GM12873 (cell line): Measurements from ENCODE around the gene EPGN.

ENCODE experiments used
- TF ChIP-seq, protein P1 (sequence below): IDR thresholded peaks from 2 replicates; pipeline ENCODE4 v1.5.1; 2012; ENCODE audit warnings: low read depth, mild to moderate bottlenecking, moderate library complexity, low read length, control low read depth; ENCODE audit not compliant: insufficient read depth; ENCODE audit errors: missing control alignments

EPGN gene

DNA sequence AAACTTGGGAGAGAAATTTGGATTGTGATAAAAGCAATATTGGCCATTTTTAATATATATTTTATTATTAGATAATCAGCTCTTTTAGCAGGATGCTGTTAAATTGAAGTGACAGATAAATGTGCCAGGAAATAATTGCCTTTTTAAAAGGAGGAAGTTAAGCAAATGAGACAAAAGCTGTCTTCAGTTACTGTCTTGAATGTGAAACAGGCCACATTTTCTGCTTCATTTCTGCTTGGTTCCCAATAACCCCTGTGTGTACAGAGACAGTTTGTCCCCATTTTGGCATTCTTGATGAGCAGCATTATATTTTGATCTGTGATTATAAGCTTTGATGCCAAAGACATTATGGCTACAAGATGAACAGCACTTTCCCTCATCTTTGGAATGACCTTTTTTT is 953 bp downstream of the EPGN start:
- TF ChIP-seq, protein P1, sequence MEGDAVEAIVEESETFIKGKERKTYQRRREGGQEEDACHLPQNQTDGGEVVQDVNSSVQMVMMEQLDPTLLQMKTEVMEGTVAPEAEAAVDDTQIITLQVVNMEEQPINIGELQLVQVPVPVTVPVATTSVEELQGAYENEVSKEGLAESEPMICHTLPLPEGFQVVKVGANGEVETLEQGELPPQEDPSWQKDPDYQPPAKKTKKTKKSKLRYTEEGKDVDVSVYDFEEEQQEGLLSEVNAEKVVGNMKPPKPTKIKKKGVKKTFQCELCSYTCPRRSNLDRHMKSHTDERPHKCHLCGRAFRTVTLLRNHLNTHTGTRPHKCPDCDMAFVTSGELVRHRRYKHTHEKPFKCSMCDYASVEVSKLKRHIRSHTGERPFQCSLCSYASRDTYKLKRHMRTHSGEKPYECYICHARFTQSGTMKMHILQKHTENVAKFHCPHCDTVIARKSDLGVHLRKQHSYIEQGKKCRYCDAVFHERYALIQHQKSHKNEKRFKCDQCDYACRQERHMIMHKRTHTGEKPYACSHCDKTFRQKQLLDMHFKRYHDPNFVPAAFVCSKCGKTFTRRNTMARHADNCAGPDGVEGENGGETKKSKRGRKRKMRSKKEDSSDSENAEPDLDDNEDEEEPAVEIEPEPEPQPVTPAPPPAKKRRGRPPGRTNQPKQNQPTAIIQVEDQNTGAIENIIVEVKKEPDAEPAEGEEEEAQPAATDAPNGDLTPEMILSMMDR, result no peak

DNA sequence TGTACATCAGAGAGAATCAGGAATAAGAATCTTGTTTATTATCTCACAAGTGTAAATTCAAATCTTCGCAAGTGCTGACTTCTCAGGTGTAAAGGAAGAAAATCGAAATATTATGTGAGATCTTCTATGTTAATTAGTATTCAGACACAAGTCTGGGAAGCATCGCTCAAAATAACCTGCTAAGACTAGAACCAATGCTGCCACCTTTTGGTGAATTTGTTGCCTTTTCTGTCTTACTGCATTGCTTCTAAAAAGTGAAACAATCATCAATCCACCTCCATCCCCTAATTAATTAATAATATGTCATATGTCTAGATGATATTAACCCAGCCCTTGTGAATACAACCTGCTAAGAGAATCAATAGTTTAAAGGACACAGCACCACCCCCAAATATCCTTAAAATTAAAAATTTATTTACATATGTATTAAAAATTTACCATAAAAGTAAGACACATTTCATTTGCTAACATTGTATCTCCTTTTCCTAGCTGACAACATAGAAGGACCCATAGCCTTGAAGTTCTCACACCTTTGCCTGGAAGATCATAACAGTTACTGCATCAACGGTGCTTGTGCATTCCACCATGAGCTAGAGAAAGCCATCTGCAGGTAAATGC is 3.5 kb downstream of the EPGN start:
- TF ChIP-seq, protein P1, result peak; percentile 61

DNA sequence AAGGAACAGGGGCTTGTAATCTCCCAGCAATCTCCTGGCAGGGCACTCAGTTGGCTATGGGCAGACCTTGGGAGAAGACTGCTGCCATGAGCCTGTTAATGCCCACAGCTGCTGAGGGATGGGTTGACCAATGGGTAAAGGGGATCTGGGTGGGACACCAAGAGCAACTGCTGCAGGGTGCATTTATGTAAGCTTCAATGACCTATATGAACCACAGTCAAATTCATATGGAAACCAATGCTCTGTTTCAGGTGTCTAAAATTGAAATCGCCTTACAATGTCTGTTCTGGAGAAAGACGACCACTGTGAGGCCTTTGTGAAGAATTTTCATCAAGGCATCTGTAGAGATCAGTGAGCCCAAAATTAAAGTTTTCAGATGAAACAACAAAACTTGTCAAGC is 6.1 kb downstream of the EPGN start:
- TF ChIP-seq, protein P1, result no peak

DNA sequence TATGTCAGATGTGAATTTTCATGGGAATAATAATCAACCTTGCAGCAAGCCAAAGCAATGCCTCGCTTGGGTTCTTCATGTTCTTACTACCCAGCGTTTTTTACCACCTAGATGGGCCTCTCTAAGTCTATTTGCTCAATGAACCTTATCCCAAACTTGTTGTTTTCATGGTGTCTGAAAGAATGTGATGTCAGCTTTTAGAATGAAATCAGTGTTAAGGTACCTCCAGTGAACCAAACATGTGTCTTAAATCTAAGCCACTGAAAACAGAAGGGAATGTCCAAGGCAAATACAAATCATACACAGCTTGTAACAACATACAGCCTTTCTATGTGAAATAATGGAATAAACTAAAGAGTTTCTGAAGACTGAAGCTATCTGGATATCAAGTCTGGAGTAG is 6.7 kb downstream of the EPGN start:
- TF ChIP-seq, protein P1, result no peak

DNA sequence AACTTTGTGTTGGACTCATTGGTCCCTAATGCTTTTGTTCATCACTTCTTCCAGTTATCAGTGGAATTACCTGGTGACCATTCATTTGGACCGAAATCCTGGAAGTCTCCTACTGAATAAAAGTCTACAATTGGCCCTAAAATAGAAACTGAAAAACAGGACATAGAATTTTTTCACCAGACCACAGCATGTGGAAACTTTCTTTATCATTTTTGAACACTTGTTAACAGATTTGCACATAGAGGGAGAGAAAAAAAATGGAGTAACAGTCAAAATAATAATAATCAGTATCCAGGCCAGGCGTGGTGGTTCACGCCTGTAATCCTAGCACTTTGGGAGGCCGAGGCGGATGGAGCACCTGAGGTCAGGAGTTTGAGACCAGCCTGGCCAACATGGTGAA is 7.1 kb downstream of the EPGN start:
- TF ChIP-seq, protein P1, result no peak

DNA sequence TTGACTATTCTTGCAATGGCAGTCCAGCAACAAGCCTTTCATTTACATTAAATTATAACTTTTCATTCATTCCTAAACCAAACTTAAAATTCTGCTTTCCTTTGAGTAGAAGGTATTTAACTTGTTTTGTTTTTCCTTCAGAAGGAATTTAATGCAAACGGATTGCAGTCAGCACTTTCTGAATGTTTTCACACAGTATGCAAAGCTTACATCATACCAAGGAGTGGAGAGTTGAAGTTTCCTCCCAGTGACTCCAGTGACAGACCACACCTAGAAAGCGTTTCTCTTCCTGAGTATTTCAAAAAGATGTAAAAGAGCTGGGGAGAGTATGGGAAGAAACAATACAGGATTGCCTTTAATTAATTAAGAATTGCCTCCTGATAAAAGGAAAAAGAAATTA is 8.1 kb downstream of the EPGN start:
- TF ChIP-seq, protein P1, result no peak

DNA sequence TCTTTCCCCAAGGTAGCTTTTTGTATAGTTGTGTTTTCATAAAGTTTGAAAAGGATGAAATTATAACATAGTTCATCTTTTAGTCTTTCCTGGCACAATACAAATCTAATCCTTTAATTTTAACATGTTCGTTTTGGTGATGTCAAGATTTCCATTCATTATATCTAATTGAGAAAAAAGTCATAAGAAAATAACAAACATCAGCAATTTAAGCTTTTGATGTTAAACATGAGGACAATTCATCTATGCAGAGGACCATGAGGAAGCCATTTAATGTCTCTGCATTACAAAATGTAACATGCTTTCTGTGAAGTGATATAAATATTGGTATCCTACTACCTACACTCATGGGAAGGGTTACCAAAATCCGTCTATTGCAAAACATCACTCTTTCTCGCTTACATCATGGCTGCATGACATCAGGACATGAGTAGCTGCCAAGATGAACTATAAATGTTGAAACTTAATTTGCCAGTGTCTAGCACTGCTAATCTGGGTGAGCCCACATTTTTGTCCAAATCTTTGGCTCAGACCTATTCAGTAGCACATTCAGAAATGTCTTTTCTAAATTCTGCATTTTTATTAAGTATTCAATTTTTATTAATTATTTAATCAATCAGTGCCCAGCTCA is 9.5 kb downstream of the EPGN start:
- TF ChIP-seq, protein P1, result no peak
